NCI-H1105 (cell line): ENCODE results near the gene ZFP91.

ENCODE experiments used
- DNase-seq: peaks from one replicate; lab custom pipeline; 2025; lab: John Stamatoyannopoulos, UW

The ZFP91 gene

GRCh38 chr11:58631378-58631777, 52.5 kb downstream of the ZFP91 start:
- DNase-seq, result no peak

- DNase-seq, result no peak
Measured at GRCh38 chr11:58632510-58632909, 53.6 kb downstream of the ZFP91 start.

GRCh38 chr11:58636587-58636986, 57.7 kb downstream of the ZFP91 start:
- no peak for DNase-seq

GRCh38 chr11:58637371-58637770, 58.5 kb downstream of the ZFP91 start:
- no peak for DNase-seq

- no peak for DNase-seq
Measured at GRCh38 chr11:58639103-58639502, 60.2 kb downstream of the ZFP91 start.

- DNase-seq, result no peak
Measured at GRCh38 chr11:58639669-58640068, 60.8 kb downstream of the ZFP91 start.

GRCh38 chr11:58640386-58641023, 61.6 kb downstream of the ZFP91 start:
- no peak for DNase-seq

GRCh38 chr11:58641341-58641740, 62.5 kb downstream of the ZFP91 start:
- DNase-seq, result no peak

GRCh38 chr11:58641803-58642581, 63.1 kb downstream of the ZFP91 start:
- DNase-seq, result no peak

GRCh38 chr11:58645854-58646253, 67.0 kb downstream of the ZFP91 start:
- no peak for DNase-seq

GRCh38 chr11:58647141-58647699, 68.4 kb downstream of the ZFP91 start:
- no peak for DNase-seq

- no peak for DNase-seq
Measured at GRCh38 chr11:58647866-58648265, 69.0 kb downstream of the ZFP91 start.

GRCh38 chr11:58649623-58650022, 70.8 kb downstream of the ZFP91 start:
- no peak for DNase-seq

GRCh38 chr11:58650496-58650895, 71.6 kb downstream of the ZFP91 start:
- no peak for DNase-seq

- DNase-seq, result no peak
Measured at GRCh38 chr11:58652726-58653280, 73.9 kb downstream of the ZFP91 start.

- peak; percentile 69 for DNase-seq
Measured at GRCh38 chr11:58654079-58654907, 75.4 kb downstream of the ZFP91 start.

GRCh38 chr11:58654908-58655296, 76.0 kb downstream of the ZFP91 start:
- no peak for DNase-seq

- DNase-seq, result no peak
Measured at GRCh38 chr11:58656348-58656747, 77.5 kb downstream of the ZFP91 start.

GRCh38 chr11:58658623-58659022, 79.8 kb downstream of the ZFP91 start:
- DNase-seq, result no peak

GRCh38 chr11:58659404-58659803, 80.5 kb downstream of the ZFP91 start:
- no peak for DNase-seq

- no peak for DNase-seq
Measured at GRCh38 chr11:58659910-58660570, 81.2 kb downstream of the ZFP91 start.
